Daoy (cell line): Measurements from ENCODE around the gene KRTAP19-6. TPM values are rescaled to one million over a fixed set of nuclear protein-coding genes. Genes with fewer than 3 reads are reported as not detected.

Experiments
- total RNA-seq: library from RNA; depleted of rRNA; stranded (reverse); fragments of >200 nt; shearing (Covaris generic); gene quantifications from 2 replicates; pipeline ENCODE4 v1.2.3, GENCODE V29; 2014; rRNA removed

Gene KRTAP19-6
- total RNA-seq, 1 experiment from 2014 or later = not detected

Other genes with a start within 250 kb of the KRTAP19-6 start
- gene KRTAP26-1, start 221.5 kb downstream of the KRTAP19-6 start, total RNA-seq = not detected in 2 replicates
- not detected in 2 replicates for gene KRTAP27-1, start 204.2 kb downstream of the KRTAP19-6 start, total RNA-seq
- gene KRTAP23-1, start 193.3 kb downstream of the KRTAP19-6 start, total RNA-seq = not detected in 2 replicates
- gene KRTAP13-2, start 169.6 kb downstream of the KRTAP19-6 start, total RNA-seq = not detected in 2 replicates
- not detected in 2 replicates for gene KRTAP13-1, start 145.8 kb downstream of the KRTAP19-6 start, total RNA-seq
- not detected in 2 replicates for gene KRTAP13-3, start 115.9 kb downstream of the KRTAP19-6 start, total RNA-seq
- not detected in 2 replicates for gene KRTAP13-4, start 111.6 kb downstream of the KRTAP19-6 start, total RNA-seq
- gene KRTAP15-1, start 101.6 kb downstream of the KRTAP19-6 start, total RNA-seq = not detected in 2 replicates
- not detected in 2 replicates for gene KRTAP19-1, start 61.5 kb downstream of the KRTAP19-6 start, total RNA-seq
- not detected in 2 replicates for gene KRTAP19-2, start 54.4 kb downstream of the KRTAP19-6 start, total RNA-seq
- not detected in 2 replicates for gene KRTAP19-3, start 49.9 kb downstream of the KRTAP19-6 start, total RNA-seq
- not detected in 2 replicates for gene KRTAP19-4, start 44.7 kb downstream of the KRTAP19-6 start, total RNA-seq
- not detected in 2 replicates for gene KRTAP19-5, start 39.7 kb downstream of the KRTAP19-6 start, total RNA-seq
- gene KRTAP19-7, start 19.4 kb upstream of the KRTAP19-6 start, total RNA-seq = not detected in 2 replicates
- gene KRTAP22-2, start 48.5 kb upstream of the KRTAP19-6 start, total RNA-seq = not detected in 2 replicates
- not detected in 2 replicates for gene KRTAP6-3, start 50.6 kb upstream of the KRTAP19-6 start, total RNA-seq
- not detected in 2 replicates for gene KRTAP6-2, start 57.0 kb upstream of the KRTAP19-6 start, total RNA-seq
- not detected in 2 replicates for gene KRTAP22-1, start 59.2 kb upstream of the KRTAP19-6 start, total RNA-seq
- not detected in 2 replicates for gene KRTAP6-1, start 72.1 kb upstream of the KRTAP19-6 start, total RNA-seq
- gene KRTAP20-1, start 74.6 kb upstream of the KRTAP19-6 start, total RNA-seq = not detected in 2 replicates
- not detected in 2 replicates for gene KRTAP20-4, start 78.8 kb upstream of the KRTAP19-6 start, total RNA-seq
- gene KRTAP20-2, start 93.3 kb upstream of the KRTAP19-6 start, total RNA-seq = 3.4 TPM in 1 of 2 replicates, not detected in the other
- gene KRTAP20-3, start 101.0 kb upstream of the KRTAP19-6 start, total RNA-seq = not detected in 2 replicates
- not detected in 2 replicates for gene KRTAP21-3, start 176.9 kb upstream of the KRTAP19-6 start, total RNA-seq
- gene KRTAP21-2, start 205.4 kb upstream of the KRTAP19-6 start, total RNA-seq = 13.6 TPM in 1 of 2 replicates, not detected in the other
- gene KRTAP21-1, start 213.6 kb upstream of the KRTAP19-6 start, total RNA-seq = not detected in 2 replicates